T-cell (primary cell): ENCODE measurements around the gene BCDIN3D. TPM values are rescaled to one million over a fixed set of nuclear protein-coding genes. Genes with fewer than 3 reads are reported as not detected.

Experiments
- ATAC-seq, 4 experiments: fragments of 200-7000 bp in 3 of 4; fragments of 150-1000 bp in 1 of 4; cut with Tn5 transposase; replicated peaks in 1 of 4; 1 replicate in 3 of 4; 2 replicates in 1 of 4; pipeline ENCODE4 v1.10.0; 2021; ENCODE audit warnings: moderate library complexity in 3 of 4, mild to moderate bottlenecking in 2 of 4, moderate number of reproducible peaks in 1 of 4
- CTCF ChIA-PET, 2 donors: fragments of 300-600 bp; sonication (Branson Sonifier 250); formaldehyde crosslinking; loops; one replicate each; lab custom pipeline; 2022; ENCODE audit warnings: antibody characterized with exemption in 2 of 2; lab: Charles Lee
- POLR2A ChIA-PET, 2 donors: fragments of 300-600 bp; sonication (Branson Sonifier 250); formaldehyde crosslinking; loops; one replicate each; lab custom pipeline; 2022; ENCODE audit warnings: antibody characterized with exemption in 2 of 2; lab: Charles Lee
- DNase-seq, 35 experiments: peaks; one replicate each; pipeline versions ENCODE4 v3.0.0 to v3.0.0-alpha.2; 2013 to 2023
- H3K27ac ChIP-seq: one replicate; pipeline ENCODE4 v1.5.1; 2013; ENCODE audit warnings: low read length
- H3K27me3 ChIP-seq, 2 experiments: replicated peaks in 1 of 2; 1 replicate in 1 of 2; 2 replicates in 1 of 2; pipeline versions ENCODE4 v1.6.1 to v1.7.0; 2013; ENCODE audit warnings: low read length in 1 of 2, mixed read lengths in 1 of 2; ENCODE audit not compliant: control insufficient read depth in 2 of 2, insufficient read depth in 2 of 2; ENCODE audit errors: extremely low read depth in 1 of 2
- H3K36me3 ChIP-seq, 2 donors: 1 replicate in 1 of 2; 2 replicates in 1 of 2; pipeline versions ENCODE4 v1.6.1 to v1.7.0; 2013; ENCODE audit warnings: low read length in 1 of 2; ENCODE audit not compliant: control insufficient read depth in 2 of 2, insufficient read depth in 1 of 2; ENCODE audit errors: extremely low read depth in 1 of 2
- H3K4me1 ChIP-seq, 2 experiments: 1 replicate in 1 of 2; 2 replicates in 1 of 2; pipeline versions ENCODE4 v1.6.1 to v1.7.0; 2013; ENCODE audit warnings: low read length in 2 of 2, mixed read lengths in 1 of 2; ENCODE audit not compliant: insufficient read depth in 2 of 2, control insufficient read depth in 1 of 2; ENCODE audit errors: extremely low read depth in 1 of 2
- H3K4me3 ChIP-seq, 2 donors: 1 replicate in 1 of 2; 2 replicates in 1 of 2; pipeline versions ENCODE4 v1.5.1 to v1.7.0; 2013; ENCODE audit warnings: mild to moderate bottlenecking in 2 of 2, low read length in 1 of 2, moderate library complexity in 1 of 2; ENCODE audit not compliant: control insufficient read depth in 1 of 2; ENCODE audit errors: extremely low read depth in 1 of 2
- H3K9me3 ChIP-seq: 2 replicates; pipeline ENCODE4 v1.7.0; 2013
- H3K27ac Mint-ChIP-seq, 2 donors: one replicate each; pipeline ENCODE4 v1.8.0; 2020 to 2021; ENCODE audit warnings: mild to moderate bottlenecking in 2 of 2, mixed read lengths in 2 of 2
- H3K27me3 Mint-ChIP-seq, 2 donors: one replicate each; pipeline ENCODE4 v1.8.0; 2021 to 2022; ENCODE audit warnings: mixed read lengths in 2 of 2
- H3K36me3 Mint-ChIP-seq: one replicate; pipeline ENCODE4 v1.8.0; 2021; ENCODE audit warnings: mixed read lengths
- H3K4me1 Mint-ChIP-seq, 3 donors: one replicate each; pipeline ENCODE4 v1.8.0; 2020 to 2022; ENCODE audit warnings: mixed read lengths in 3 of 3, mild to moderate bottlenecking in 1 of 3
- H3K4me3 Mint-ChIP-seq, 3 donors: one replicate each; pipeline ENCODE4 v1.8.0; 2020 to 2022; ENCODE audit warnings: mild to moderate bottlenecking in 3 of 3, mixed read lengths in 3 of 3, moderate library complexity in 3 of 3
- H3K9me3 Mint-ChIP-seq, 3 donors: one replicate each; pipeline ENCODE4 v1.8.0; 2020 to 2022; ENCODE audit warnings: mixed read lengths in 3 of 3
- WGBS: methylation state at CpG from one replicate; pipeline ENCODE4 v1.1.5; 2013; ENCODE audit warnings: missing lambda C conversion rate; ENCODE audit not compliant: insufficient coverage; 5-methylcytosine and 5-hydroxymethylcytosine counted together
- total RNA-seq, 35 experiments: library from RNA in 6 of 35; stranded (reverse) in 6 of 35; fragments of 120-200 nt in 1 of 35; gene quantifications; one replicate each; pipeline versions ENCODE4 v1.2.1 to v1.2.4 and lab custom pipeline; 2013 to 2026

The BCDIN3D gene
- total RNA-seq, 5 donors from 2014 or later (not counting 1 experiment from before 2014, with no cell fraction given): 4.7 to 12.8 (median 12.3) TPM

DNA sequence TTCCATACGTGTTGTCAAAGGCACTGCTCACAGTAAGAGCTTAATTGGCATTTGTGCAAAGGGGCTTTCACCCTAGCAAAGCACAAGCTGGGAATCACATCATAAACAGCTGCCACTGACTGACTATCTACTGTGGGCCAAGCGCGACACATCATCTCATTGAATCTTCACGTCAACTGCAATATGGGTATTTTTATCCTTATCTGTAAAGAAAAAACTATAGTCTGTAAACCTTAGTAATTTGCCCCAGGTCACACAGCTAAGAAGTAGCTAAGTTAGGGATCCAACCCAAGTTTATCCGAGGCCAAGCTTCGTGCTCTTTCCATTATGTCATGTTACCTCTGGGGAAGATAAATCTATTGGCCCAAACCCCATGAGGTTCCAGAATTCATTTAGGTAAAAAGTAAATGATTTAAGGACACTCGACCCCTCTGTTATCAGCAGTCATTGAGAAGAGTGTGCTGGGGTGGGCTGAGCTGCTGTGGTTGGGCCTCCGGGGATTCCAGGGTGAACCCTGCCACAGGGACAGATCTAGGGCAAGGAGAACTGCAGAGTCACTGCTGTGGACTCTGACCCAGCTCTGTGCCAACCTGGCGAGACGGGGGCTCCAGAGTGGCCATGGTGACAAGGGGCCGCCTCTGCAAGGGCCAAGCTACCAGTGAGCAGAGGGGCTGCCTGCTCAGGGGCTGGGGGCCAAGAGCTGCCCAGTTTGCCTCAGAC is 42.3 kb downstream of the BCDIN3D start:
- no peak for ATAC-seq
- ChIA-PET CTCF (interaction anchor here in 1 of 2 donors (1.1 kb wide), 1 partner anchor 1060 kb away, joined by 4 read pairs; no protein-coding TSS in a partner anchor), POLR2A (interaction anchor here in 1 of 2 donors (0.5 kb wide), 1 partner anchor 19 kb away, joined by 6 read pairs; no protein-coding TSS in a partner anchor)
- DNase-seq: no peak
- no peaks in the 10 kb centered on the region for H3K27me3 Mint-ChIP-seq
- WGBS: 92% methylated on average over 8 of the region's 11 CpGs
- peaks cover 33 to 42% of the 10 kb centered on the region in 2 donors for H3K36me3 ChIP-seq
- no peak overlapping the region for H3K27ac ChIP-seq
- H3K4me3 ChIP-seq: no peak overlapping the region
- no peaks in the 10 kb centered on the region for H3K4me1 Mint-ChIP-seq
- no peaks in the 10 kb centered on the region for H3K4me1 ChIP-seq
- H3K36me3 Mint-ChIP-seq: peaks cover 34% of the 10 kb centered on the region
- no peak overlapping the region for H3K27ac Mint-ChIP-seq
- H3K27me3 ChIP-seq: no peaks in the 10 kb centered on the region
- no peaks in the 10 kb centered on the region for H3K9me3 ChIP-seq
- H3K9me3 Mint-ChIP-seq: no peaks in the 10 kb centered on the region
- H3K4me3 Mint-ChIP-seq: no peak overlapping the region

DNA sequence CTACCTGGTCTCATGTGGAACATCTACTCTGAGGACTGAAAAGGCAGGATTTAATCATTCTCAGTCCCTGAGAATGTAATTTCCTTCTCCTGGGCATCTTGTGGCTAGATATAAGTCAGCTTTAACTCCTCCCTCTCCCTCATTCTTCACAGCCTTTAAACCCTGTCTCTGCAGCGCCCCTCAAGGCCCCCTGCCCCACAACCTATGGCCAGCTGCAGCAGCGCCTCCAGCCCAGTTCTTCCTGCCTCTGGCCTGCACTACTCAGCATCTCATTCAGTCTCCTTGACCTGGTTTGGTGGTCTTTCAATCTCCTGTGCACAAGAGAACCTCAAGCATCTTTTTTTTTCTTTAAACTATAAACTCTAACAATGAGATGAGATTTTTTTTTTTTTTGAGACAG is 44.0 kb downstream of the BCDIN3D start:
- H3K27me3 ChIP-seq: no peaks in the 10 kb centered on the region
- H3K27me3 Mint-ChIP-seq: no peaks in the 10 kb centered on the region
- no peak overlapping the region for H3K4me3 Mint-ChIP-seq
- no peak overlapping the region for H3K27ac ChIP-seq
- no peak overlapping the region for H3K4me3 ChIP-seq
- ATAC-seq (no peak), DNase-seq (no peak)
- H3K4me1 ChIP-seq: no peaks in the 10 kb centered on the region
- H3K4me1 Mint-ChIP-seq: no peaks in the 10 kb centered on the region
- no peak overlapping the region for H3K27ac Mint-ChIP-seq
- POLR2A ChIA-PET: no interaction called here
- H3K36me3 ChIP-seq: peaks cover 26 to 36% of the 10 kb centered on the region in 2 donors
- CTCF ChIA-PET: no interaction called here
- H3K36me3 Mint-ChIP-seq: peaks cover 25% of the 10 kb centered on the region
- no peaks in the 10 kb centered on the region for H3K9me3 ChIP-seq
- H3K9me3 Mint-ChIP-seq: no peaks in the 10 kb centered on the region
- 90% methylated on average over 2 of the region's 2 CpGs for WGBS

GRCh38 chr12:49798248-49798647 is 44.7 kb downstream of the BCDIN3D start:
- CTCF ChIA-PET: no interaction called here
- Histone ChIP-seq H3K27me3 (no peaks in the 10 kb centered on the region), H3K4me3 (no peak overlapping the region), H3K27ac (no peak overlapping the region), H3K36me3 (peaks cover 26 to 37% of the 10 kb centered on the region in 2 donors), H3K9me3 (no peaks in the 10 kb centered on the region), H3K4me1 (no peaks in the 10 kb centered on the region)
- H3K4me1 Mint-ChIP-seq: no peaks in the 10 kb centered on the region
- no peak overlapping the region for H3K27ac Mint-ChIP-seq
- H3K9me3 Mint-ChIP-seq: no peaks in the 10 kb centered on the region
- POLR2A ChIA-PET: no interaction called here
- no peak overlapping the region for H3K4me3 Mint-ChIP-seq
- no peaks in the 10 kb centered on the region for H3K27me3 Mint-ChIP-seq
- H3K36me3 Mint-ChIP-seq: peaks cover 25% of the 10 kb centered on the region
- ATAC-seq (no peak), DNase-seq (no peak)
- 94% methylated on average over 4 of the region's 7 CpGs for WGBS

DNA sequence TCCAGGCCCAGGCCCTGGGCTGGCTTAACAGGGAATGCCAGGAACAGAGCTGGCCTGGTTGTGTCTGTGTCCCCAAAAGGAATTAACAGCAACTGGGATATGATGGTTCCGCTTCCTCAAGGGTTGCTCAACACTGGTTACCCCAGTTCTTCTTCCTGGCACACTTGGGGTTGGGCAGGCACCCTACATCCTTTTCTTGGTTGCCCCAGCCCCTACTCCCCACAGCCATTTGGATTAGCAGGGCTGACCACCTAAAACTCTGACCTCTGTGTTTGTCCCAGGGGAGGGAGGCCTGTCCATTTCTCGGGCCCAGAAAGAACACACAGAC is 45.5 kb downstream of the BCDIN3D start:
- 81% methylated on average over 2 of the region's 2 CpGs for WGBS
- no peak for ATAC-seq
- no peak overlapping the region for H3K27ac ChIP-seq
- DNase-seq: no peak
- H3K4me3 ChIP-seq: no peak overlapping the region
- H3K9me3 ChIP-seq: no peaks in the 10 kb centered on the region
- no peaks in the 10 kb centered on the region for H3K4me1 ChIP-seq
- H3K27me3 ChIP-seq: no peaks in the 10 kb centered on the region
- peaks cover 26 to 37% of the 10 kb centered on the region in 2 donors for H3K36me3 ChIP-seq
- Mint-ChIP-seq H3K9me3 (no peaks in the 10 kb centered on the region), H3K27me3 (no peaks in the 10 kb centered on the region), H3K4me3 (no peak overlapping the region), H3K4me1 (no peaks in the 10 kb centered on the region), H3K36me3 (peaks cover 21% of the 10 kb centered on the region), H3K27ac (no peak overlapping the region)
- ChIA-PET CTCF (no interaction called here), POLR2A (interaction anchor here in 1 of 2 donors (0.5 kb wide), 1 partner anchor 213 kb away, joined by 3 read pairs; no protein-coding TSS in a partner anchor)

DNA sequence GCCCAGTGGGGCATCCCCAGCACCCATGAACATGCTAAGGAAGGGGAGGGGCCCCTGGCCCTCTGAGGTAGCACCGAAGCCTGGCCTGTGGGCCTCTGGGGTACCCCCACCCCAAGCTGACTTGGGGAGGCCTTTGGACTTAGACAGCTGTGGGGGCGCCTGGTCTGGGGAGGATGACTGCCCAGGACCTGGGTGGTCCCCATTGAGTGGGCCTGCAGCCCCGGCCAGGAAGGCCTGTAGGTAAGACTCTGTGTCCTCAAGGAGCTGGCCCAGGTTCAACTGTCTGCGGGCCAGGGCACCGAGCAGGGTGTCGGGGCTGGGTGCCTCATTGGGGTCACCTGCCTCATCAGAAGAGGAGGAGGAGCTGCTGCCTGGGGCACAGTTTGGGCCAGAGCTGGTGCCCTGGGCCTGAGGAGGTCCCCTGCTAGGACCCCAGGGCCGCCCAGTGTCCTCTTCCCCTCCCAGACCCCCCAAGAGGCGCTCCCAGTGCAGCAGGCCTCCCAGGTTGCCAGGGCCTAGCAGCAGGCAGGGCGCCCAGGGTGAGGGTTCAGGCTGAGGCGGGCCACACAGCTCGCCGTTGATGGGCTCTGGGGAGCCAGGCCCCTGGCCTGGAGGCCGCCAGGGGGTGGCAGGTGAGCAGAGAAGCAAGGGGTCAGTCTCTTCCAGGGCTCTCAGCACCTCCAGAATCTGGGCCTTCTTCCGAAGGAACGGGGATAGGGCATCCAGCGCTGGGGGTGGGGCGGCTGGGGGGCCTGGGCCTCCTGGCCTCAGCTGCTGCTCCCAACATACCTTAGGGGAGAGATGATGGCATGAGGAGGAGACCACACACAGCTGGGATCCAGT is 46.1 kb downstream of the BCDIN3D start:
- no peaks in the 10 kb centered on the region for H3K4me1 ChIP-seq
- 86% methylated on average over 5 of the region's 17 CpGs for WGBS
- no peak for ATAC-seq
- Mint-ChIP-seq H3K27ac (no peak overlapping the region), H3K9me3 (no peaks in the 10 kb centered on the region), H3K4me3 (no peak overlapping the region), H3K4me1 (no peaks in the 10 kb centered on the region), H3K27me3 (no peaks in the 10 kb centered on the region), H3K36me3 (peaks cover 21% of the 10 kb centered on the region)
- POLR2A ChIA-PET: interaction anchor here in 1 of 2 donors (0.5 kb wide), 1 partner anchor 214 kb away, joined by 3 read pairs; no protein-coding TSS in a partner anchor
- H3K4me3 ChIP-seq: no peak overlapping the region
- no peak for DNase-seq
- H3K27me3 ChIP-seq: no peaks in the 10 kb centered on the region
- H3K9me3 ChIP-seq: no peaks in the 10 kb centered on the region
- CTCF ChIA-PET: no interaction called here
- peaks cover 24 to 31% of the 10 kb centered on the region in 2 donors for H3K36me3 ChIP-seq
- no peak overlapping the region for H3K27ac ChIP-seq

- ChIA-PET POLR2A (no interaction called here), CTCF (no interaction called here)
- Histone ChIP-seq H3K36me3 (peaks cover 19 to 24% of the 10 kb centered on the region in 2 donors), H3K4me3 (no peak overlapping the region), H3K4me1 (no peaks in the 10 kb centered on the region), H3K27ac (no peak overlapping the region), H3K27me3 (no peaks in the 10 kb centered on the region), H3K9me3 (no peaks in the 10 kb centered on the region)
- no peaks in the 10 kb centered on the region for H3K27me3 Mint-ChIP-seq
- 87% methylated on average over 10 of the region's 12 CpGs for WGBS
- DNase-seq (no peak), ATAC-seq (no peak)
- H3K36me3 Mint-ChIP-seq: peaks cover 17% of the 10 kb centered on the region
- no peaks in the 10 kb centered on the region for H3K9me3 Mint-ChIP-seq
- H3K4me1 Mint-ChIP-seq: no peaks in the 10 kb centered on the region
- H3K4me3 Mint-ChIP-seq: no peak overlapping the region
- no peak overlapping the region for H3K27ac Mint-ChIP-seq
Observed at GRCh38 chr12:49796155-49796554, 46.8 kb downstream of the BCDIN3D start.
